ENCODE data around the gene MYLIP. TPM values are rescaled to one million over a fixed set of nuclear protein-coding genes. Genes with fewer than 3 reads are reported as not detected.

The MYLIP gene
- total and polyA plus RNA-seq, 2 of the 13 experiments (the other 11 are each of a cell fraction or from before 2014, with no cell fraction given) = 3.4 to 10.8 TPM

- H3K27ac ChIP-seq (ENCODE audit: extremely low read length, insufficient read depth, low read length) = peak overlapping the region; percentile 55
- no peaks in the 10 kb centered on the region for H3K36me3 ChIP-seq (replicated peaks in 1 of 2; ENCODE audit: control insufficient read depth in 1 of 2, insufficient read depth in 2 of 2, low read length in 2 of 2)
- ATAC-seq (peak; percentile 4), FAIRE-seq (no peak), DNase-seq (ENCODE audit: low spot score) (no peak)
- ChIA-PET CTCF (ENCODE audit: low intra/inter-chr PET ratio, low total read pairs) (interaction anchor here (3.0 kb wide), 1 partner anchor 439 kb away, joined by 19 read pairs; no protein-coding TSS in a partner anchor), POLR2A (interaction anchor here (1.0 to 2.3 kb wide), 7 partner anchors 9 to 467 kb away, joined by 3 to 12 read pairs (median 5); partner anchors contain the start of gene DTNBP1)
- no TSS peak for BruUV-seq (replicated peaks)
- WGBS (ENCODE audit: low lambda C conversion rate) = 10% methylated on average over 15 of the region's 36 CpGs
- H3K9me3 ChIP-seq (ENCODE audit: low read length) = no peaks in the 10 kb centered on the region
- in situ Hi-C loops (cut with HindIII; ENCODE audit: extremely low pct_ligation_motif_present, low pct_unique_long_range_greater_than_20kb) = no loop called here
- peaks cover 26% of the 10 kb centered on the region for H3K4me1 ChIP-seq (ENCODE audit: insufficient read depth, low read length)
- peak overlapping the region; percentile 99 for H3K4me2 ChIP-seq (ENCODE audit: low read depth, low read length)
- H3K9ac ChIP-seq (ENCODE audit: insufficient read depth, low read depth, low read length) = peak overlapping the region; percentile 85
- peak overlapping the region; percentile 24 for H2AFZ ChIP-seq (ENCODE audit: low read length)
- no peaks in the 10 kb centered on the region for H3K79me2 ChIP-seq (ENCODE audit: insufficient read depth, low read length)
- TF ChIP-seq FOXK1 (CRISPR knock-in tag; IDR thresholded peaks at IDR 0.05; ENCODE audit: borderline replicate concordance, low read depth) (peak; percentile 4; the same call in 1 of the 2 replicates), ZNF136 (CRISPR knock-in tag; IDR thresholded peaks at IDR 0.05; ENCODE audit: low read depth) (peak; percentile 17; the same call in 1 of the 2 replicates), ZNF234 (CRISPR knock-in tag; conservative IDR thresholded peaks at IDR 0.05) (0 out of 2 replicates have a peak, but pooled peaks have one; percentile 31), ZNF652 (CRISPR knock-in tag; IDR thresholded peaks at IDR 0.05; ENCODE audit: borderline replicate concordance, low read depth) (peak; percentile 36; the same call in 1 of the 2 replicates), HNRNPL (IDR thresholded peaks at IDR 0.05; ENCODE audit: low read depth, low read length) (peak; percentile 94), ZNF264 (CRISPR knock-in tag; IDR thresholded peaks at IDR 0.05) (no peak), ZEB1 (IDR thresholded peaks at IDR 0.05; ENCODE audit: insufficient replicate concordance, low read depth) (peak; percentile 86), MXI1 (IDR thresholded peaks at IDR 0.05; ENCODE audit: borderline replicate concordance, low read depth, low read length) (0 out of 3 replicates have a peak, but pooled peaks have one; percentile 26), AGO2 (optimal IDR thresholded peaks at IDR 0.05; ENCODE audit: low read depth, low read length) (peak; percentile 6), MIER3 (CRISPR knock-in tag; IDR thresholded peaks at IDR 0.05; ENCODE audit: borderline replicate concordance) (no peak), ZMAT3 (CRISPR knock-in tag; conservative IDR thresholded peaks at IDR 0.05) (0 out of 2 replicates have a peak, but pooled peaks have one; percentile 8), ZNF501 (CRISPR knock-in tag; IDR thresholded peaks at IDR 0.05) (no peak; the same call in 1 of the 2 replicates)
- TF ChIP-seq, protein P1, sequence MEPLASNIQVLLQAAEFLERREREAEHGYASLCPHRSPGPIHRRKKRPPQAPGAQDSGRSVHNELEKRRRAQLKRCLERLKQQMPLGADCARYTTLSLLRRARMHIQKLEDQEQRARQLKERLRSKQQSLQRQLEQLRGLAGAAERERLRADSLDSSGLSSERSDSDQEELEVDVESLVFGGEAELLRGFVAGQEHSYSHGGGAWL (CRISPR knock-in tag; IDR thresholded peaks at IDR 0.05) = 0 out of 2 replicates have a peak, but pooled peaks have one; percentile 0
- TF ChIP-seq, protein P2, sequence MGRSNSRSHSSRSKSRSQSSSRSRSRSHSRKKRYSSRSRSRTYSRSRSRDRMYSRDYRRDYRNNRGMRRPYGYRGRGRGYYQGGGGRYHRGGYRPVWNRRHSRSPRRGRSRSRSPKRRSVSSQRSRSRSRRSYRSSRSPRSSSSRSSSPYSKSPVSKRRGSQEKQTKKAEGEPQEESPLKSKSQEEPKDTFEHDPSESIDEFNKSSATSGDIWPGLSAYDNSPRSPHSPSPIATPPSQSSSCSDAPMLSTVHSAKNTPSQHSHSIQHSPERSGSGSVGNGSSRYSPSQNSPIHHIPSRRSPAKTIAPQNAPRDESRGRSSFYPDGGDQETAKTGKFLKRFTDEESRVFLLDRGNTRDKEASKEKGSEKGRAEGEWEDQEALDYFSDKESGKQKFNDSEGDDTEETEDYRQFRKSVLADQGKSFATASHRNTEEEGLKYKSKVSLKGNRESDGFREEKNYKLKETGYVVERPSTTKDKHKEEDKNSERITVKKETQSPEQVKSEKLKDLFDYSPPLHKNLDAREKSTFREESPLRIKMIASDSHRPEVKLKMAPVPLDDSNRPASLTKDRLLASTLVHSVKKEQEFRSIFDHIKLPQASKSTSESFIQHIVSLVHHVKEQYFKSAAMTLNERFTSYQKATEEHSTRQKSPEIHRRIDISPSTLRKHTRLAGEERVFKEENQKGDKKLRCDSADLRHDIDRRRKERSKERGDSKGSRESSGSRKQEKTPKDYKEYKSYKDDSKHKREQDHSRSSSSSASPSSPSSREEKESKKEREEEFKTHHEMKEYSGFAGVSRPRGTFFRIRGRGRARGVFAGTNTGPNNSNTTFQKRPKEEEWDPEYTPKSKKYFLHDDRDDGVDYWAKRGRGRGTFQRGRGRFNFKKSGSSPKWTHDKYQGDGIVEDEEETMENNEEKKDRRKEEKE (IDR thresholded peaks at IDR 0.05) = no peak
- no peaks in the 10 kb centered on the region for H4K20me1 ChIP-seq (ENCODE audit: insufficient read depth, low read length)
- H3K4me3 ChIP-seq (replicated peaks in 1 of 3; ENCODE audit: insufficient read depth in 1 of 3, low read depth in 2 of 3, low read length in 3 of 3) = peak overlapping the region; percentile 78 to 95 (median 95)
- peaks cover 0 to 25% of the 10 kb centered on the region in 2 experiments; a peak in 3 of 5 replicates for H3K27me3 ChIP-seq (ENCODE audit: control insufficient read depth in 1 of 2, insufficient read depth in 2 of 2, low read length in 2 of 2)
- intact Hi-C loops (cut with micrococcal nuclease; ENCODE audit: unreplicated experiment) = loop anchor here (1.0 to 5.0 kb wide), 3 partner anchors 173 to 439 kb away; no protein-coding TSS in a partner anchor
Measured at GRCh38 chr6:16129623-16130401, 926 bp downstream of the MYLIP start.
